Activated CD4-positive, CD25-positive, alpha-beta regulatory T cell treated with anti-CD3 and anti-CD28 coated beads, Interleukin-2, amount 50 U/mL, for 72 hours (primary cell): Measurements from ENCODE around the gene SAE1.
"Not testable (repeated sequence)": the region's sequence is repeated elsewhere in the genome, so short reads cannot be mapped to it uniquely, and the experiment has no call there.

Source experiments
- DNase-seq: peaks from one replicate; pipeline ENCODE4 v3.0.0; 2021

Gene SAE1

GRCh38 chr19:47241919-47242577, 111.4 kb downstream of the SAE1 start:
- no peak for DNase-seq

- no peak for DNase-seq
Observed at GRCh38 chr19:47243364-47243775, 112.7 kb downstream of the SAE1 start.

- peak; percentile 92 for DNase-seq
Observed at GRCh38 chr19:47243776-47244547, 113.3 kb downstream of the SAE1 start.

- peak; percentile 86 for DNase-seq
Observed at GRCh38 chr19:47247308-47247990, 116.8 kb downstream of the SAE1 start.

GRCh38 chr19:47253016-47253415, 122.4 kb downstream of the SAE1 start:
- not testable (repeated sequence) for DNase-seq

GRCh38 chr19:47253467-47253881, 122.8 kb downstream of the SAE1 start:
- no peak for DNase-seq

- no peak for DNase-seq
Observed at GRCh38 chr19:47253970-47254369, 123.3 kb downstream of the SAE1 start.

GRCh38 chr19:47255879-47256692, 125.5 kb downstream of the SAE1 start, which contains the start of gene CCDC9:
TSS of gene CCDC9 (plus strand) at chr19:47256525. CDS start at chr19:47258401, 1,876 bp downstream.
- peak; percentile 94 for DNase-seq

GRCh38 chr19:47256693-47257410, 126.2 kb downstream of the SAE1 start:
- DNase-seq = peak; percentile 99

GRCh38 chr19:47257411-47258169, 127.0 kb downstream of the SAE1 start:
- no peak for DNase-seq

- DNase-seq = no peak
Observed at GRCh38 chr19:47258434-47258833, 127.8 kb downstream of the SAE1 start.

GRCh38 chr19:47258895-47259555, 128.4 kb downstream of the SAE1 start:
- no peak for DNase-seq
